ENCODE results near the gene C19orf81. TPM values are rescaled to one million over a fixed set of nuclear protein-coding genes. Genes with fewer than 3 reads are reported as not detected.
A peak's percentile ranks its signal among the peaks of the same experiment; 100 is the strongest.

The C19orf81 gene
- polyA plus RNA-seq, 1 donor from 2014 or later, result 28.3 TPM

DNA sequence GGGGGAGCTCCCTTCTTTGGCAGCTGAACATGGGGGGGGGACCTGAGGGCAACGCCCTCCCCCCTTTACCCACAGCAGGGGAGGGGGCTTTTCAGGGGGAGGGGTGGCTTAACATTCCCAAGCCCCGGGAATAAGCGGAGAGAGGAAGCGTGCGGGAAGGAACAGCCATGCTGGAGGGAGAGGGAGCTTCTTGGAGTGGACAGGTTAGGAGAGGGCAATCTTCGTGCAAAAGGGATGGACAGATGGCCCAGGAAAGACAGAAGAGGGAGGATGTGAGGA, 10.8 kb downstream of the C19orf81 start:
- Histone ChIP-seq H3K27me3 (ENCODE audit: insufficient read depth, low read depth, low read length) (no peaks in the 10 kb centered on the region), H3K4me2 (ENCODE audit: low read length) (no peak overlapping the region)

DNA sequence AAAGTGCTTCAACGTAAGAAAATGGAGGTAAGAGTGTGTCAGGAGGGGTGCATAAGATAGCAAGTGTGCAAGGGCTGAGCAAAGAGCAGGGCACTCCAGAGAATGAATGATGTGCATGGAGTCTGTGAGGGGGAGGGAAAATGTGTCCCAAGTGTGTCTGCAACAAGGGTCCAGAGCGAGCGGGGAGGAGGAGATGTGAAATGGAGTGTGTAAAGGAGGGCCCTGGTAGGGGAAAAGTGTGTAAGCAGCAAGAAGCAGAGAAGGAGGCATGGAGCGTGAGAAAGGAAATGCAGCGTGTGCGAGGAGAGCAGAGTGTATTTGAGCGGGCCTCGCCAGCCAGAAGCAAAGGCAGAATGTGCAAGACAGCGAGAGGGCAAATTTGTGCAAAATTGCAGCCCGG, 11.8 kb downstream of the C19orf81 start:
- no peak overlapping the region for H3K4me2 ChIP-seq (ENCODE audit: low read length)

More for the DNA sequence above, 10.8 kb downstream of the C19orf81 start:
- TF ChIP-seq TAF1 (IDR thresholded peaks at IDR 0.05; ENCODE audit: low read depth), result no peak
- TF ChIP-seq, protein P1, sequence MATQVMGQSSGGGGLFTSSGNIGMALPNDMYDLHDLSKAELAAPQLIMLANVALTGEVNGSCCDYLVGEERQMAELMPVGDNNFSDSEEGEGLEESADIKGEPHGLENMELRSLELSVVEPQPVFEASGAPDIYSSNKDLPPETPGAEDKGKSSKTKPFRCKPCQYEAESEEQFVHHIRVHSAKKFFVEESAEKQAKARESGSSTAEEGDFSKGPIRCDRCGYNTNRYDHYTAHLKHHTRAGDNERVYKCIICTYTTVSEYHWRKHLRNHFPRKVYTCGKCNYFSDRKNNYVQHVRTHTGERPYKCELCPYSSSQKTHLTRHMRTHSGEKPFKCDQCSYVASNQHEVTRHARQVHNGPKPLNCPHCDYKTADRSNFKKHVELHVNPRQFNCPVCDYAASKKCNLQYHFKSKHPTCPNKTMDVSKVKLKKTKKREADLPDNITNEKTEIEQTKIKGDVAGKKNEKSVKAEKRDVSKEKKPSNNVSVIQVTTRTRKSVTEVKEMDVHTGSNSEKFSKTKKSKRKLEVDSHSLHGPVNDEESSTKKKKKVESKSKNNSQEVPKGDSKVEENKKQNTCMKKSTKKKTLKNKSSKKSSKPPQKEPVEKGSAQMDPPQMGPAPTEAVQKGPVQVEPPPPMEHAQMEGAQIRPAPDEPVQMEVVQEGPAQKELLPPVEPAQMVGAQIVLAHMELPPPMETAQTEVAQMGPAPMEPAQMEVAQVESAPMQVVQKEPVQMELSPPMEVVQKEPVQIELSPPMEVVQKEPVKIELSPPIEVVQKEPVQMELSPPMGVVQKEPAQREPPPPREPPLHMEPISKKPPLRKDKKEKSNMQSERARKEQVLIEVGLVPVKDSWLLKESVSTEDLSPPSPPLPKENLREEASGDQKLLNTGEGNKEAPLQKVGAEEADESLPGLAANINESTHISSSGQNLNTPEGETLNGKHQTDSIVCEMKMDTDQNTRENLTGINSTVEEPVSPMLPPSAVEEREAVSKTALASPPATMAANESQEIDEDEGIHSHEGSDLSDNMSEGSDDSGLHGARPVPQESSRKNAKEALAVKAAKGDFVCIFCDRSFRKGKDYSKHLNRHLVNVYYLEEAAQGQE (IDR thresholded peaks at IDR 0.05; ENCODE audit: borderline replicate concordance), result peak; percentile 72
- H3K9me2 ChIP-seq (ENCODE audit: insufficient read depth, low read length), result no peaks in the 10 kb centered on the region
- H3K4me3 ChIP-seq (ENCODE audit: low read length), result peak overlapping the region; percentile 76
- H3K79me2 ChIP-seq (replicated peaks; ENCODE audit: insufficient read depth, low read length), result no peaks in the 10 kb centered on the region
- H3K9ac ChIP-seq (ENCODE audit: low read length), result peak overlapping the region; percentile 88
- no peak overlapping the region for H2AFZ ChIP-seq (ENCODE audit: low read depth, low read length)
- peaks cover 4% of the 10 kb centered on the region for H3F3A ChIP-seq (ENCODE audit: insufficient read depth, low read length, poor library complexity, severe bottlenecking)
- H4K20me1 ChIP-seq (ENCODE audit: insufficient read depth), result no peaks in the 10 kb centered on the region
- peak overlapping the region; percentile 59 for H3K27ac ChIP-seq (ENCODE audit: low read length)
- no peaks in the 10 kb centered on the region for H3K9me3 ChIP-seq (ENCODE audit: low read length)
- H3K36me3 ChIP-seq (ENCODE audit: insufficient read depth, low read length), result no peaks in the 10 kb centered on the region

DNA sequence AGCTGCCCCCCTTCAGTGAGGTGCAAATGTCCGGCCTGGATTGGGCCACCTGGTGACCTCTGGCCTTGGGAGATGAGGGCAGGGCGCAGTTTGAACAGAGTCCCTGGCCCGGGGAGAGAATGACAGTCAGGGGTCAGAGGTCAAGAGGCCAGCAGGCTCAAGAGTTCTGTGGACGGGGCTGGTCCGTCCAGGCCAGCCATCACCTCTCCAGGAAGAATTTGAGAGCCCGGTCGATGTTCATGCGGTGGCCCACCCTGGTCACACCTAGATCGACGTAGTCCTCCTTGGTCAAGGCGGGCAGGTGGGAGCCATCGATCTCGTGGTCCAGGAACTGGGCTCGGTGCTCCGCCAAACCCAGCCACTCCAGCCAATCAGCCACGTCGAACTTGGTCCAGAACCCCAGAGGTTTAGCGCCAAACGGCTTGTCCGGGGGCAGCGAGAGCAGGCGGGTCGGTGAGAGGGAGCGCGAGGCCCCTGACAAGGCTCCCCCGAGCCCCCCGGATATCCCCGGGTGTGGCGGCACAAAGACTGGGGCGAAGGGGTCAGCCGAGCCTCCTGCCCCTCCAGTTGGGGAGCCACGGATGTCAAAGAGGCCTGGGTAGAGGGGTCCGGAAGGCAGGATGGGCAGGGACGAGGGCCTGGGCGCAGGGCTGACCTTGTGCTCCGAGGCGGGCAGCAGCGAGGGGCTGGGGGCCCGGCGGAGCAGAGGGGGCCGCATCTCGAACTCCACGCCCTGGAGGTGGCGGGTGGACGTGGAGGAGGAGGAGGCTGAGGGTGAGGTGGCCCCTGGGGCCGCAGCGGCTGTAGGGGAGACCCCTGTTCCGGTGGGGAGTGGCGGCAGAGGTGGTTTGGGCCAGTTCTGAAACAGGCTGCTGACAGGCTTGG, 12.8 kb downstream of the C19orf81 start:
- no peaks in the 10 kb centered on the region for H3K9me2 ChIP-seq (ENCODE audit: insufficient read depth, low read length)
- H3K36me3 ChIP-seq (ENCODE audit: insufficient read depth, low read length), result no peaks in the 10 kb centered on the region
- no peaks in the 10 kb centered on the region for H4K20me1 ChIP-seq (ENCODE audit: insufficient read depth)
- H3K27me3 ChIP-seq (ENCODE audit: insufficient read depth, low read depth, low read length), result no peaks in the 10 kb centered on the region
- H3K9ac ChIP-seq (ENCODE audit: low read length), result no peak overlapping the region
- H2AFZ ChIP-seq (ENCODE audit: low read depth, low read length), result no peak overlapping the region
- H3K27ac ChIP-seq (ENCODE audit: low read length), result no peak overlapping the region
- no peak overlapping the region for H3K4me2 ChIP-seq (ENCODE audit: low read length)
- no peaks in the 10 kb centered on the region for H3K9me3 ChIP-seq (ENCODE audit: low read length)
- H3K4me3 ChIP-seq (ENCODE audit: low read length), result no peak overlapping the region
- H3F3A ChIP-seq (ENCODE audit: insufficient read depth, low read length, poor library complexity, severe bottlenecking), result peaks cover 4% of the 10 kb centered on the region
- no peaks in the 10 kb centered on the region for H3K79me2 ChIP-seq (replicated peaks; ENCODE audit: insufficient read depth, low read length)
- TF ChIP-seq, protein P2, sequence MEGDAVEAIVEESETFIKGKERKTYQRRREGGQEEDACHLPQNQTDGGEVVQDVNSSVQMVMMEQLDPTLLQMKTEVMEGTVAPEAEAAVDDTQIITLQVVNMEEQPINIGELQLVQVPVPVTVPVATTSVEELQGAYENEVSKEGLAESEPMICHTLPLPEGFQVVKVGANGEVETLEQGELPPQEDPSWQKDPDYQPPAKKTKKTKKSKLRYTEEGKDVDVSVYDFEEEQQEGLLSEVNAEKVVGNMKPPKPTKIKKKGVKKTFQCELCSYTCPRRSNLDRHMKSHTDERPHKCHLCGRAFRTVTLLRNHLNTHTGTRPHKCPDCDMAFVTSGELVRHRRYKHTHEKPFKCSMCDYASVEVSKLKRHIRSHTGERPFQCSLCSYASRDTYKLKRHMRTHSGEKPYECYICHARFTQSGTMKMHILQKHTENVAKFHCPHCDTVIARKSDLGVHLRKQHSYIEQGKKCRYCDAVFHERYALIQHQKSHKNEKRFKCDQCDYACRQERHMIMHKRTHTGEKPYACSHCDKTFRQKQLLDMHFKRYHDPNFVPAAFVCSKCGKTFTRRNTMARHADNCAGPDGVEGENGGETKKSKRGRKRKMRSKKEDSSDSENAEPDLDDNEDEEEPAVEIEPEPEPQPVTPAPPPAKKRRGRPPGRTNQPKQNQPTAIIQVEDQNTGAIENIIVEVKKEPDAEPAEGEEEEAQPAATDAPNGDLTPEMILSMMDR (IDR thresholded peaks at IDR 0.05; ENCODE audit: poor library complexity, severe bottlenecking), result no peak
- TF ChIP-seq TAF1 (IDR thresholded peaks at IDR 0.05; ENCODE audit: low read depth) (no peak), SMC3 (conservative IDR thresholded peaks at IDR 0.05; ENCODE audit: poor library complexity) (no peak), RAD21 (conservative IDR thresholded peaks at IDR 0.05) (no peak), MXI1 (conservative IDR thresholded peaks at IDR 0.05; ENCODE audit: poor library complexity, severe bottlenecking) (no peak), EZH2 (IDR thresholded peaks at IDR 0.05; ENCODE audit: borderline replicate concordance, insufficient read depth, low read length, poor library complexity, severe bottlenecking) (no peak), POLR2AphosphoS5 (IDR thresholded peaks at IDR 0.05) (no peak), EP300 (conservative IDR thresholded peaks at IDR 0.05; ENCODE audit: poor library complexity, severe bottlenecking) (no peak)
- TF ChIP-seq, protein P1 (IDR thresholded peaks at IDR 0.05; ENCODE audit: borderline replicate concordance), result no peak

More for the DNA sequence above, 11.8 kb downstream of the C19orf81 start:
- Histone ChIP-seq H3K9me3 (ENCODE audit: low read length) (no peaks in the 10 kb centered on the region), H4K20me1 (ENCODE audit: insufficient read depth) (no peaks in the 10 kb centered on the region), H3K9me2 (ENCODE audit: insufficient read depth, low read length) (no peaks in the 10 kb centered on the region), H3K9ac (ENCODE audit: low read length) (no peak overlapping the region), H3K79me2 (replicated peaks; ENCODE audit: insufficient read depth, low read length) (no peaks in the 10 kb centered on the region), H3K4me3 (ENCODE audit: low read length) (no peak overlapping the region), H3K27ac (ENCODE audit: low read length) (no peak overlapping the region), H3F3A (ENCODE audit: insufficient read depth, low read length, poor library complexity, severe bottlenecking) (peaks cover 4% of the 10 kb centered on the region), H3K36me3 (ENCODE audit: insufficient read depth, low read length) (no peaks in the 10 kb centered on the region), H3K27me3 (ENCODE audit: insufficient read depth, low read depth, low read length) (no peaks in the 10 kb centered on the region), H2AFZ (ENCODE audit: low read depth, low read length) (no peak overlapping the region)
- no peak for TF ChIP-seq MXI1 (conservative IDR thresholded peaks at IDR 0.05; ENCODE audit: poor library complexity, severe bottlenecking)
